ENCODE data around the gene DNAH10. TPM values are rescaled to one million over a fixed set of nuclear protein-coding genes. Genes with fewer than 3 reads are reported as not detected.
"Not testable (repeated sequence)": the region's sequence is repeated elsewhere in the genome, so short reads cannot be mapped to it uniquely, and the experiment has no call there.

Gene DNAH10
- total RNA-seq, 1 donor from 2014 or later: not detected

DNA sequence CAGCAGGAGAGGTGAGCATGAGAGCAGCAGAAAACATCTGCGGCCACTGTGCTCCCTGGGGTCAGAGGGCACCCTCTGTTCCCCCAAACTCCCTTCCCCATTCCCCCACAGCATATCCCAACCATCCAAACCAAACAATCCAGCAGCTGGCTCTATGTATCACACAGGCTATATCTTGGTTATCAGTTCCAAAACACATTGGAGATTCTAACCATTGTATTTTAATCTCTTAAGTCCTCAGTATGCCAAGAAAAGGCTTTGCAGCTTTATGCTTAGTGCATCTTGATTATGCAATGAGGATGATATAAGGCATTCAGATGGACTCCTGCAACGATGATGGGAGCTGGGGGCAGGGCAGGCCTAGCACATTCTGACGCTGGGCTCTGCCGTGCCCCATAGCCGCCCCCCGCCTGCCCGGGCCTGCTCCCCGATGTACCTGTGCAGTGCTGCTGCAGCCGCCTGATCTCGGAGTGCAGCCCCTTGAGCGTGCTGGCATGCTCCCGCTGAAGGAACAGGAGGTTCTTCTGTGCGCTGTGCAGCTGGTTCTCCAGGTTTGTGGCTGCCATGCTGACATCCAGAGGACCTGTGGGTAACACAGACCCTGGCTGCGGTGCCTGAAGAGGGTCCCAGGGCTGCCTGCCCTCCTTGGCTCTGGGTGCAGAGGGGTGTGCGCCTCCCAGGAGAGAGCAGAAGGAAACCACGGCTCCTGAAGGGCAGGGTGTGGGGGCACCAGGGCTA, 181.0 kb downstream of the DNAH10 start:
- peak overlapping the region; percentile 56 to 59 for H3K27ac ChIP-seq
- H3K27me3 ChIP-seq: no peaks in the 10 kb centered on the region
- H3K36me3 ChIP-seq: peaks cover 18 to 69% of the 10 kb centered on the region in 2 donors
- TF ChIP-seq, protein P1, sequence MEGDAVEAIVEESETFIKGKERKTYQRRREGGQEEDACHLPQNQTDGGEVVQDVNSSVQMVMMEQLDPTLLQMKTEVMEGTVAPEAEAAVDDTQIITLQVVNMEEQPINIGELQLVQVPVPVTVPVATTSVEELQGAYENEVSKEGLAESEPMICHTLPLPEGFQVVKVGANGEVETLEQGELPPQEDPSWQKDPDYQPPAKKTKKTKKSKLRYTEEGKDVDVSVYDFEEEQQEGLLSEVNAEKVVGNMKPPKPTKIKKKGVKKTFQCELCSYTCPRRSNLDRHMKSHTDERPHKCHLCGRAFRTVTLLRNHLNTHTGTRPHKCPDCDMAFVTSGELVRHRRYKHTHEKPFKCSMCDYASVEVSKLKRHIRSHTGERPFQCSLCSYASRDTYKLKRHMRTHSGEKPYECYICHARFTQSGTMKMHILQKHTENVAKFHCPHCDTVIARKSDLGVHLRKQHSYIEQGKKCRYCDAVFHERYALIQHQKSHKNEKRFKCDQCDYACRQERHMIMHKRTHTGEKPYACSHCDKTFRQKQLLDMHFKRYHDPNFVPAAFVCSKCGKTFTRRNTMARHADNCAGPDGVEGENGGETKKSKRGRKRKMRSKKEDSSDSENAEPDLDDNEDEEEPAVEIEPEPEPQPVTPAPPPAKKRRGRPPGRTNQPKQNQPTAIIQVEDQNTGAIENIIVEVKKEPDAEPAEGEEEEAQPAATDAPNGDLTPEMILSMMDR (IDR thresholded peaks at IDR 0.05): no peak
- H3K9me3 ChIP-seq: no peaks in the 10 kb centered on the region
- peaks cover 0 to 14% of the 10 kb centered on the region in 2 donors for H3K4me1 ChIP-seq
- H3K4me3 ChIP-seq: no peak overlapping the region
- intact Hi-C loops (cut with DNase I): loop anchor here (1.0 kb wide), 1 partner anchor 29 kb away; the partner anchor contains the start of gene CCDC92
- no peak for DNase-seq (ENCODE audit: low spot score in 2 of 2)

DNA sequence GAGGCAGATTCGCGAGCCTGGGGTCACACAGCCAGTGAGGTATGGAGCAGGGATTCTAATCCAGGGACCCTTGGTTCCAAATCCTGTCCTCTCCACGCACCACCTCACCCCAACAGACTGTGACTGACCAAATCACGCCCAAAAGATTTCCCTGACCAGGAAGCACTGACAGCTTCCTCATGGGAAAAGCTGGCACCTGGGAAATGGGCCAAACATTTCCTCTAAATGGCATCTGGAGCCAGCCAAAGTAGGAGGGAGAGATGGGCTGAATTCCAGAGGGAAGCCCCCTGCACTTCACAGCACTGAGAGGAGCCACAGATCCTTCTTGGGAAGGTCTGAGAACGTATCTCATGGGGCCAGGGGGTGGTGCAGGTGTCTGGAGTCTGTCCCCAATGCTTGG, 181.7 kb downstream of the DNAH10 start:
- Histone ChIP-seq H3K36me3 (peaks cover 18 to 65% of the 10 kb centered on the region in 2 donors), H3K4me3 (no peak overlapping the region), H3K4me1 (peaks cover 0 to 14% of the 10 kb centered on the region in 2 donors), H3K9me3 (no peaks in the 10 kb centered on the region), H3K27ac (peak overlapping the region in 1 of 2 donors; percentile 59), H3K27me3 (no peaks in the 10 kb centered on the region)
- intact Hi-C loops (cut with DNase I): no loop called here
- no peak for DNase-seq (ENCODE audit: low spot score in 2 of 2)
- TF ChIP-seq, protein P1 (IDR thresholded peaks at IDR 0.05): no peak

DNA sequence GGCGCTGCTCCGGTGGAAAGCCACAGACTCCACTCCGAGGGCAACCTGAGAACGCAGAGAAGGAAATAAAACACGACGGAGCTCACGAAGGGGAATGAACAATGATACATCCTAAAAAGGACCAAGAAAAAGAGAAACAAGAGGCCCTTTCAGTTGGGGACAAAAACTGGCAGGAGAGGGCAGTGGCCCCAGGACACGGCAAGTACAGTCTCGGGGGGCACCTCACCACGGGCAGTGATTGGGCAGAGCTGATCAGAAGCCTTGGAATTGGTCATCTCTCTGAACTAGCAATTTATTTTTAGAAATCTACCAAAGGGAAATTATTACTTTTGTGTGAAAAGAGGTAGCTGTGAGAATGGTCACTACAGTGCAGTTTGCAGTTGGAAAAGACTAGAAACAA, 182.6 kb downstream of the DNAH10 start:
- peaks cover 15 to 59% of the 10 kb centered on the region in 2 donors for H3K36me3 ChIP-seq
- H3K4me1 ChIP-seq: peaks cover 0 to 14% of the 10 kb centered on the region in 2 donors
- H3K27me3 ChIP-seq: no peaks in the 10 kb centered on the region
- no peak overlapping the region for H3K4me3 ChIP-seq
- no peak overlapping the region for H3K27ac ChIP-seq
- TF ChIP-seq, protein P1 (IDR thresholded peaks at IDR 0.05): no peak
- DNase-seq (ENCODE audit: low spot score in 2 of 2): no peak
- intact Hi-C loops (cut with DNase I): no loop called here
- no peaks in the 10 kb centered on the region for H3K9me3 ChIP-seq

DNA sequence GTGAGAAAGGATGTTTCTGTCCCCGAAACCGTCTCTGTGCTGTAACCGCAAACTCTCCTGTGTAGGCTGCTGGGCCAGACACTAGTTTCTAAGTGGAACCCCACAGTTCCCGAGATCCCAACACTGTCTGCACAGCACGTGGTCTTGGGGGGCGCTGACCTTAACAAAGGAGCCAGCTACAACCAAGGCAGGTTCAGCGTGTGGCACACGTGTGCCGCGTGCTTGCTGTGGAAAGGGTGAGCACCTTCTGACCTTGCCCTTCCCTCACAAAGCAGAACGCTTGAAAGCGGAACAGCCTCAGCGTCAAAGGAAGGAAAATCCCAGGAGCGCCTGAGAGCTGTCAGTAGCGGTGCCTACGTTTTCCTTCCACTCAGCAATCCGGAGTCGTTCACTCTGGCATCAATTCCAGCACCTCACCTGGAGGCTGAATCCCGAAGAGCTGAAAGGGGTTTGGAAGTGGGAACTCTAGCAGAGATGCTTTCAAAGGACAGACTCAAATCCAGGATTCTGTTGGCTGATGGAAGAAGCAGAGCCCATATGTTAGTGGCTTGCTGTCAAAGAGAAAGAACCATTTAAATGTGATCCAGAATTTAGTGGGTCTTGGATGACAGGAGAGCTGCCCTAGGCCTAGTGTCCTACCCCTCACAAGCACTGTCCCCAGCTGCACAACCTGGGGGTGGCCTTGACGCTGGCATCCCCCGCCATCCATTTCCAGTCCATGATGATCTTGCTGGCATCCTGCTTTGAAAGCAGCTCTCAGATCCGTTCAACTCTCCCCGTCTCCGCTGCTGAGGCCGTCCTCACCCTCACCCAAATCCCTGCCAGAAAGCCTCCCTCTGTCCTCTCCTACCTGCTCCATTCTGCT, 183.4 kb downstream of the DNAH10 start:
- intact Hi-C loops (cut with DNase I): no loop called here
- peaks cover 15 to 51% of the 10 kb centered on the region in 2 donors for H3K36me3 ChIP-seq

DNA sequence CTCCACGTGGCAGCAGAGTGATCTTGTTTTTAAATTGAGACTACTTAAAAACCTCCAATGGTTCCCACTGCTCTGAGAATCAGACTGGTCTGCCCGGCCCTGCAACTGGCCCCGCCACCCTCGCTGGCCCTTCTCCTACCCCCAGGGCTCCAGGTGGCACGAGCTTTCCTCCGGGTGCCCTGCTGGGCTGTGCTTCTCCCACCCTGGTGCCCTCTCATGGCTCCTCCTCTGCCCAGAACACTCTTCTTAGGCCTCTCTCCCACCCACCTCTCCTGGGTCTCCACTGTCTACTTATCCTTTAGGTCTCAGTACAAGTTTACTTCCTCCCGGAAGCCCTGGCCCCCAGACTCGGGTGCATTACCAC, 184.0 kb downstream of the DNAH10 start:
- H3K9me3 ChIP-seq: no peaks in the 10 kb centered on the region
- no peak overlapping the region for H3K4me3 ChIP-seq
- no peak overlapping the region for H3K27ac ChIP-seq
- peaks cover 0 to 16% of the 10 kb centered on the region in 2 donors for H3K4me1 ChIP-seq
- TF ChIP-seq, protein P1 (IDR thresholded peaks at IDR 0.05): no peak
- no peak for DNase-seq (ENCODE audit: low spot score in 2 of 2)
- intact Hi-C loops (cut with DNase I): no loop called here
- peaks cover 9 to 45% of the 10 kb centered on the region in 2 donors for H3K36me3 ChIP-seq
- H3K27me3 ChIP-seq: no peaks in the 10 kb centered on the region

More for the DNA sequence above, 183.4 kb downstream of the DNAH10 start:
- no peak for DNase-seq (ENCODE audit: low spot score in 2 of 2)
- Histone ChIP-seq H3K4me3 (no peak overlapping the region), H3K27ac (no peak overlapping the region), H3K9me3 (no peaks in the 10 kb centered on the region), H3K4me1 (peaks cover 0 to 14% of the 10 kb centered on the region in 2 donors), H3K27me3 (no peaks in the 10 kb centered on the region)
- TF ChIP-seq, protein P1 (IDR thresholded peaks at IDR 0.05): no peak

DNA sequence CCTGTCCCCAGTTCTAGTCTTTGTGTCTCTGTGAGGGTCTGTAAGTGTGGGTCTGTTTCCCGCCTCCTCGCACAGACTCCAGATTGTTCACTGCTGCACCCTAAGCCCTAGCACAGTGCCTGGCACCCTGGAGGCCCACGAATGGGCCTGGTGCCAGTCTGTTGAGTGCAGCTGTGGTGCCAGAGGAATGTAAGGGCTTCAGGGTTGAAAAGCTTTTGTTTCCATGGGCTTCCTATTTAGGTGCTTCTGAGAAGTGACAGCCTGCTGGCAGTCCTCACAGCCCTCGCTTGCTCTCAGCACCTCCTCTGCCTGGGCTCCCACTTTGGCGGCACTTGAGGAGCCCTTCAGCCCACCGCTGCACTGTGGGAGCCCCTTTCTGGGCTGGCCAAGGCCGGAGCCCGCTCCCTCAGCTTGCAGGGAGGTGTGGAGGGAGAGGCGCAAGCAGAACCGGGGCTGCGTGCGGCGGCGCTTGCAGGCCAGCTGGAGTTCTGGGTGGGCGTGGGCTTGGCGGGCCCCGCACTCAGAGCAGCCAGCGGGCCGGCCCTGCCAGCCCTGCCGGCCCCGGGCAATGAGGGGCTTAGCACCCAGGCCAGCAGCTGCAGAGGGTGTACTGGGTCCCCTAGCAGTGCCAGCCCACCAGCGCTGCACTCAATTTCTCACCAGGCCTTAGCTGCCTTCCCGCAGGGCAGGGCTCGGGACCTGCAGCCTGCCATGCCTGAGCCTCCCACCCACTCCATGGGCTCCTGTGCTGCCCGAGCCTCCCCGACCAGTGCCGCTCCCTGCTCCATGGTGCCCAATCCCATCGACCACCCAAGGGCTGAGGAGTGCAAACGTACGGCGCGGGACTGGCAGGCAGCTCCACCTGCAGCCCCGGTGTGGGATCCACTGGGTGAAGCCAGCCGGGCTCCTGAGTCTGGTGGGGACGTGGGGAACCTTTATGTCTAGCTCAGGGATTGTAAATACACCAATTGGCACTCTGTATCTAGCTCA, 184.7 kb downstream of the DNAH10 start:
- intact Hi-C loops (cut with DNase I); DNase-seq (ENCODE audit: low spot score in 2 of 2); H3K27me3 ChIP-seq; H3K27ac ChIP-seq; H3K9me3 ChIP-seq; H3K4me3 ChIP-seq: not testable (repeated sequence)
- H3K4me1 ChIP-seq: peaks cover 0 to 16% of the 10 kb centered on the region in 2 donors
- H3K36me3 ChIP-seq: peaks cover 8 to 38% of the 10 kb centered on the region in 2 donors

DNA sequence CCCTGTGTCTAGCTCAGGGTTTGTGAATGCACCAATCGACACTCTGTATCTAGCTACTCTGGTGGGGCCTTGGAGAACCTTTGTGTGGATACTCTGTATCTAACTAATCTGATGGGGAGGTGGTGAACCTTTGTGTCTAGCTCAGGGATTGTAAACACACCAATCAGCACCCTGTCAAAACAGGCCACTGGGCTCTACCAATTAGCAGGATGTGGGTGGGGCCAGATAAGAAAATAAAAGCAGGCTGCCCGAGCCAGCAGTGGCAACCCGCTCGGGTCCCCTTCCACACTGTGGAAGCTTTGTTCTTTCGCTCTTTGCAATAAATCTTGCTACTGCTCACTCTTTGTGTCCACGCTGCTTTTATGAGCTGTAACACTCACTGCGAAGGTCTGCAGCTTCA, 185.4 kb downstream of the DNAH10 start:
- H3K4me3 ChIP-seq; intact Hi-C loops (cut with DNase I); DNase-seq (ENCODE audit: low spot score in 2 of 2); H3K27me3 ChIP-seq; H3K27ac ChIP-seq; H3K9me3 ChIP-seq: not testable (repeated sequence)
- H3K4me1 ChIP-seq: peaks cover 0 to 16% of the 10 kb centered on the region in 2 donors
- H3K36me3 ChIP-seq: peaks cover 8 to 31% of the 10 kb centered on the region in 2 donors
